Nephron (organoid): ENCODE measurements around the gene FOXN3.

Experiments
- H3K27ac Mint-ChIP-seq, 3 experiments: 2 replicates each; pipeline ENCODE4 v1.8.0; 2020; ENCODE audit warnings: mixed read lengths in 3 of 3, mild to moderate bottlenecking in 2 of 3, moderate library complexity in 1 of 3
- H3K27me3 Mint-ChIP-seq: 2 replicates; pipeline ENCODE4 v1.8.0; 2021; ENCODE audit warnings: low read depth, mild to moderate bottlenecking, moderate library complexity, mixed read lengths
- H3K36me3 Mint-ChIP-seq: 2 replicates; pipeline ENCODE4 v1.8.0; 2020; ENCODE audit warnings: low read depth, mixed read lengths
- H3K4me1 Mint-ChIP-seq: 2 replicates; pipeline ENCODE4 v1.8.0; 2020; ENCODE audit warnings: mixed read lengths
- H3K4me3 Mint-ChIP-seq, 3 experiments: 2 replicates each; pipeline ENCODE4 v1.8.0; 2020; ENCODE audit warnings: mild to moderate bottlenecking in 3 of 3, mixed read lengths in 3 of 3, moderate library complexity in 2 of 3
- H3K9me3 Mint-ChIP-seq: 2 replicates; pipeline ENCODE4 v1.8.0; 2020; ENCODE audit warnings: mixed read lengths
- CTCF ChIP-seq, 3 experiments: fragments of 200-600 bp; sonication (generic); IDR thresholded peaks; one replicate each; pipeline ENCODE4 v1.5.0; 2021; ENCODE audit warnings: antibody characterized with exemption in 3 of 3; ENCODE audit not compliant: unreplicated experiment in 3 of 3

FOXN3 gene

GRCh38 chr14:89167705-89168104 lies 249.3 kb downstream of the FOXN3 start:
- Mint-ChIP-seq H3K36me3 (peaks cover 40% of the 10 kb centered on the region), H3K4me3 (no peak overlapping the region), H3K27ac (no peak overlapping the region), H3K9me3 (peaks cover 21% of the 10 kb centered on the region), H3K4me1 (peaks cover 24% of the 10 kb centered on the region), H3K27me3 (no peaks in the 10 kb centered on the region)
- no peak for TF ChIP-seq CTCF (IDR thresholded peaks at IDR 0.05; ENCODE audit: unreplicated experiment in 3 of 3)

GRCh38 chr14:89166633-89167032 lies 250.4 kb downstream of the FOXN3 start:
- Mint-ChIP-seq H3K36me3 (peaks cover 43% of the 10 kb centered on the region), H3K9me3 (peaks cover 17% of the 10 kb centered on the region), H3K4me1 (peaks cover 24% of the 10 kb centered on the region), H3K27ac (no peak overlapping the region), H3K4me3 (no peak overlapping the region), H3K27me3 (no peaks in the 10 kb centered on the region)
- no peak for TF ChIP-seq CTCF (IDR thresholded peaks at IDR 0.05; ENCODE audit: unreplicated experiment in 3 of 3)

DNA sequence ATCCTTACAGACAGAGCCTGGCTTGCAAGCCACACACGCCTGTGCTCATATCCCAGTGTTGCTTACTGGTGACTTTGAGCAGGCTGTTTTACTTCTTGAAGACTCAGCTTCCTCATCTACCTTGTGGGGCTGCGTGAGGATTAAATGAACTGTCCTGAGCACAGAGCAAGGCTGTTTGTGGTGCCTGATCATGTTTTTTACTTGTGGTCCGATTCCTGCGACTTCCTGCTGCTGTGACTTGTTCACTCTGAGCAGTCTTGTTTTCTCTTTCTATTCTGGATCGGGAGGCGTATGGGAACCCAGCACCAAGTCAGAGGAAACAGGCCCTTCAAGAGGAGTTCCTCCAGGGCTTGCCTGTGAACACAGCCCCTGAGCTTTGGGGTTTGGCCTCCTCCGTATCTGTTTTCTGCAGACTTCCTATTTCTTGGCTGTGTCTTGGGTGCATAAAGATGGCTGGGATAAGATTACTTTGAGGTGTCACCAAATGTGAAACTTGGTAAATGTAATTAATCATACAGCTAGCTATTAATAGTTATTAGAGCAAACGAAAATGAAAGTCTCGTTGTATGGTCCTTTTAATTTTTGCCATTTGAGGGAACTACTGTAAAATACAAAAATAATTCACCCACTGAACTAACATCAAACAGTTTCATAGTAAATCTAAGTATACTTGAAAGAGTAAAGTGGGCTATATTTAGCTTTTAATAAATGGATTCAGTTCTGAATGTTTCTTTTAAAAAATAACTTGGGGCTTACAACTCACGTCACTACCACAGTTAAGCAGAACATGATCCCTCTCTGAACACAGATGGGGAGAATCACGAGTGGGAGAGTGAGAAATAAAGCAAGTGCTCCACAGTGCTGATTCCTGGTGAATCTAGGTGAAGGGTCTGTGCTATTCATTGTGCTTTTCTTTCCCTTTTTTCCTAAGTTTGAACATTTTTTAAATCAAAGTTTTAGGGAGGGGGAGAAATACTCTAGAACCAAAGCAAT lies 251.5 kb downstream of the FOXN3 start:
- Mint-ChIP-seq H3K4me1 (peaks cover 24% of the 10 kb centered on the region), H3K36me3 (peaks cover 46% of the 10 kb centered on the region), H3K9me3 (peaks cover 9% of the 10 kb centered on the region), H3K27me3 (no peaks in the 10 kb centered on the region), H3K27ac (peak overlapping the region in 2 of 3 experiments; percentile 48 to 65), H3K4me3 (no peak overlapping the region)
- TF ChIP-seq CTCF (IDR thresholded peaks at IDR 0.05; ENCODE audit: unreplicated experiment in 3 of 3): no peak

- TF ChIP-seq CTCF (IDR thresholded peaks at IDR 0.05; ENCODE audit: unreplicated experiment in 3 of 3): no peak
- peaks cover 51% of the 10 kb centered on the region for H3K36me3 Mint-ChIP-seq
- no peak overlapping the region for H3K4me3 Mint-ChIP-seq
- peaks cover 9% of the 10 kb centered on the region for H3K9me3 Mint-ChIP-seq
- H3K27me3 Mint-ChIP-seq: no peaks in the 10 kb centered on the region
- peaks cover 24% of the 10 kb centered on the region for H3K4me1 Mint-ChIP-seq
- no peak overlapping the region for H3K27ac Mint-ChIP-seq
These were observed 252.6 kb downstream of the FOXN3 start for GRCh38 chr14:89164168-89165073.

GRCh38 chr14:89163031-89163636 lies 253.9 kb downstream of the FOXN3 start:
- H3K36me3 Mint-ChIP-seq: peaks cover 49% of the 10 kb centered on the region
- no peaks in the 10 kb centered on the region for H3K27me3 Mint-ChIP-seq
- peaks cover 3% of the 10 kb centered on the region for H3K9me3 Mint-ChIP-seq
- peaks cover 24% of the 10 kb centered on the region for H3K4me1 Mint-ChIP-seq
- H3K4me3 Mint-ChIP-seq: no peak overlapping the region
- no peak overlapping the region for H3K27ac Mint-ChIP-seq
- TF ChIP-seq CTCF (IDR thresholded peaks at IDR 0.05; ENCODE audit: unreplicated experiment in 3 of 3): no peak
